GM12878 (cell line): Measurements from ENCODE around the gene HHAT. TPM values are rescaled to one million over a fixed set of nuclear protein-coding genes. Genes with fewer than 3 reads are reported as not detected.

Experiments used
- ATAC-seq: fragments of 200-7000 bp; cut with Tn5 transposase; 3 replicates; pipeline ENCODE4 v1.9.1; 2020; ENCODE audit warnings: mild to moderate bottlenecking, moderate library complexity
- BruUV-seq: library from RNA; stranded (reverse); fragments of 400-500 nt; replicated peaks from 2 replicates; lab custom pipeline; 2021; lab: Mats Ljungman, UMichigan
- CTCF ChIA-PET: fragments of 300-600 bp; sonication (Branson Sonifier 250); formaldehyde crosslinking; extraction: SDS; loops from one replicate; lab custom pipeline; 2021; ENCODE audit warnings: inconsistent platforms; lab: Yijun Ruan, JAX
- POLR2A ChIA-PET: fragments of 350-600 bp; formaldehyde crosslinking; extraction: SDS; loops from one replicate; lab custom pipeline; 2021; ENCODE audit warnings: inconsistent platforms; lab: Charles Lee
- RAD21 ChIA-PET: fragments of 300-600 bp; sonication (Branson Sonifier 250); formaldehyde crosslinking; loops from one replicate; lab custom pipeline; 2023; ENCODE audit warnings: antibody characterized with exemption; ENCODE audit not compliant: unreplicated experiment; lab: Charles Lee
- SMC1A ChIA-PET: fragments of 300-600 bp; sonication (Branson Sonifier 250); formaldehyde crosslinking; loops from one replicate; lab custom pipeline; 2023; ENCODE audit not compliant: unreplicated experiment, uncharacterized antibody; lab: Charles Lee
- DNase-seq: peaks from one replicate; pipeline ENCODE4 v3.0.0-alpha.2; 2011; ENCODE audit warnings: low read depth, low spot score
- FAIRE-seq: peaks from 3 replicates; lab custom pipeline; 2011; peaks lifted over from hg19 to GRCh38; lab: Jason Lieb, UNC
- H2AFZ ChIP-seq: 2 replicates; pipeline ENCODE4 v1.6.0; 2011; ENCODE audit warnings: low read depth, low read length, control low read depth; ENCODE audit not compliant: control insufficient read depth
- H3K27ac ChIP-seq: 2 replicates; pipeline ENCODE4 v1.5.1; 2011; ENCODE audit warnings: control low read depth; ENCODE audit not compliant: control insufficient read depth, insufficient read depth
- H3K27me3 ChIP-seq, 2 experiments: replicated peaks in 1 of 2; 2 replicates each; pipeline versions ENCODE4 v1.6.0 to v1.6.1; 2011; ENCODE audit warnings: low read length in 1 of 2; ENCODE audit not compliant: control insufficient read depth in 2 of 2, insufficient read depth in 2 of 2
- H3K36me3 ChIP-seq, 2 experiments: 2 replicates each; pipeline ENCODE4 v1.5.1; 2011; ENCODE audit warnings: low read length in 1 of 2; ENCODE audit not compliant: control insufficient read depth in 2 of 2, insufficient read depth in 2 of 2
- H3K4me1 ChIP-seq: 2 replicates; pipeline ENCODE4 v1.6.1; 2011; ENCODE audit warnings: mild to moderate bottlenecking, low read length, moderate library complexity, mixed read lengths; ENCODE audit not compliant: control insufficient read depth, insufficient read depth
- H3K4me2 ChIP-seq: 2 replicates; pipeline ENCODE4 v1.6.0; 2011; ENCODE audit warnings: control low read depth; ENCODE audit not compliant: control insufficient read depth, insufficient read depth
- H3K4me3 ChIP-seq: fragments of 200-600 bp; sonication (generic); 2 replicates; pipeline ENCODE4 v1.5.1; 2016
- H3K79me2 ChIP-seq: 2 replicates; pipeline ENCODE4 v1.6.0; 2011; ENCODE audit warnings: low read length; ENCODE audit not compliant: control insufficient read depth, insufficient read depth
- H3K9ac ChIP-seq: 2 replicates; pipeline ENCODE4 v1.8.0; 2011; ENCODE audit warnings: low read length, control low read depth, mixed read lengths; ENCODE audit not compliant: control insufficient read depth, insufficient read depth
- H3K9me3 ChIP-seq: replicated peaks from 3 replicates; pipeline ENCODE4 v1.5.1; 2011; ENCODE audit warnings: mild to moderate bottlenecking, low read length; ENCODE audit not compliant: control insufficient read depth, insufficient read depth
- H4K20me1 ChIP-seq: 2 replicates; pipeline ENCODE4 v1.6.0; 2011; ENCODE audit not compliant: control insufficient read depth, insufficient read depth
- BCL3 ChIP-seq: IDR thresholded peaks from 2 replicates; pipeline ENCODE4 v1.6.1; 2011; ENCODE audit warnings: borderline replicate concordance, low read depth, mild to moderate bottlenecking, moderate library complexity, low read length; ENCODE audit not compliant: insufficient read depth, poor library complexity, severe bottlenecking
- CBX5 ChIP-seq: sonication (generic); IDR thresholded peaks from 2 replicates; pipeline ENCODE4 v1.6.1; 2016; ENCODE audit warnings: low read depth, moderate library complexity, mild to moderate bottlenecking, inconsistent platforms
- EP300 ChIP-seq, 2 experiments: fragments of 150-350 bp in 1 of 2; IDR thresholded peaks; 2 replicates each; pipeline ENCODE4 v1.6.1; 2011 to 2012; ENCODE audit warnings: low read depth in 2 of 2, low read length in 2 of 2, borderline replicate concordance in 1 of 2, improper control_type of control experiment in 1 of 2, inconsistent platforms in 1 of 2; ENCODE audit not compliant: control insufficient read depth in 1 of 2
- HDAC2 ChIP-seq: fragments of 200-600 bp; sonication (generic); IDR thresholded peaks from 2 replicates; pipeline ENCODE4 v1.6.1; 2017
- IRF3 ChIP-seq: fragments of 450-650 bp; IDR thresholded peaks from 2 replicates; pipeline ENCODE4 v1.6.1; 2014; ENCODE audit warnings: mild to moderate bottlenecking
- IRF5 ChIP-seq: fragments of 450-650 bp; IDR thresholded peaks from 2 replicates; pipeline ENCODE4 v1.6.1; 2017; ENCODE audit warnings: borderline replicate concordance
- KAT2A ChIP-seq: conservative IDR thresholded peaks from 2 replicates; pipeline ENCODE4 v1.6.1; 2011; ENCODE audit warnings: low read depth, low read length; ENCODE audit not compliant: control insufficient read depth
- LARP7 ChIP-seq: fragments of 450-650 bp; IDR thresholded peaks from 2 replicates; pipeline ENCODE4 v1.6.1; 2017; ENCODE audit warnings: mild to moderate bottlenecking
- NFXL1 ChIP-seq: fragments of 450-650 bp; IDR thresholded peaks from 2 replicates; pipeline ENCODE4 v1.6.1; 2017; ENCODE audit warnings: antibody characterized with exemption, mild to moderate bottlenecking, borderline replicate concordance
- PRDM15 ChIP-seq: fragments of 450-650 bp; formaldehyde crosslinking; IDR thresholded peaks from 2 replicates; pipeline ENCODE4 v1.4.0; 2020; ENCODE audit warnings: mild to moderate bottlenecking, moderate library complexity
- SMAD1 ChIP-seq: fragments of 450-650 bp; IDR thresholded peaks from 2 replicates; pipeline ENCODE4 v1.6.1; 2018; ENCODE audit warnings: mild to moderate bottlenecking, low read depth; ENCODE audit not compliant: partially characterized antibody
- STAT3 ChIP-seq: IDR thresholded peaks from 2 replicates; pipeline ENCODE4 v1.6.1; 2011; ENCODE audit warnings: low read depth, low read length, improper control_type of control experiment
- SUZ12 ChIP-seq: fragments of 200-600 bp; sonication (generic); IDR thresholded peaks from one replicate; pipeline ENCODE4 v1.6.1; 2018; ENCODE audit warnings: antibody characterized with exemption, mild to moderate bottlenecking; ENCODE audit not compliant: unreplicated experiment
- TCF7 ChIP-seq: IDR thresholded peaks from 2 replicates; pipeline ENCODE4 v1.6.1; 2014; ENCODE audit warnings: antibody characterized with exemption, borderline replicate concordance
- WGBS: methylation state at CpG from one replicate; pipeline ENCODE4 v1.1.6; 2016; ENCODE audit warnings: low lambda C conversion rate; ENCODE audit not compliant: insufficient replicate concordance, insufficient coverage; ENCODE audit errors: missing lambda C conversion rate; 5-methylcytosine and 5-hydroxymethylcytosine counted together
- in situ Hi-C: fragments of 300-500 bp; cut with MboI; formaldehyde crosslinking; loops from 9 replicates; pipeline ENCODE4 v1.14.3; 2018; ENCODE audit warnings: mixed read lengths
- intact Hi-C: fragments of 100-400 bp; cut with micrococcal nuclease; formaldehyde crosslinking; loops from one replicate; pipeline ENCODE4 v1.14.2; 2022; ENCODE audit not compliant: unreplicated experiment
- polyA plus RNA-seq, 11 experiments: library from polyadenylated mRNA; depleted of rRNA in 4 of 11; unstranded in 6 of 11; stranded (reverse) in 5 of 11; fragments of >200 nt; fragmentation: Nextera tagmentation in 4 of 11; fragmentation: Illumina TruSeq in 1 of 11; extraction: Ambion mirVana in 4 of 11; extraction: Trizol in 1 of 11; gene quantifications; 1 replicate in 1 of 11; 2 replicates in 10 of 11; pipeline versions ENCODE4 v1.2.1 to v1.2.3, GENCODE V29; 2011 to 2016; ENCODE audit warnings: inconsistent platforms in 2 of 11, missing spikeins in 2 of 11, low read depth in 1 of 11
- total RNA-seq, 4 experiments: library from RNA; depleted of rRNA in 3 of 4; stranded (reverse); fragments of >200 nt in 3 of 4; fragmentation: Illumina TruSeq in 1 of 4; extraction: Trizol in 1 of 4; gene quantifications; 2 replicates each; pipeline versions ENCODE4 v1.2.1 to v1.2.3, GENCODE V29; 2013 to 2021

The HHAT gene
- total and polyA plus RNA-seq, 10 of the 15 experiments (the other 5 are each of a cell fraction or from before 2014, with no cell fraction given) = 1.2 to 37.6 (median 2.6) TPM

GRCh38 chr1:210650403-210650802 is 321.7 kb downstream of the HHAT start (continued):
- TF ChIP-seq PRDM15 (CRISPR knock-in tag) = no peak
- TF ChIP-seq NFXL1 = no peak
- TF ChIP-seq EP300 (IDR thresholded peaks at IDR 0.05; ENCODE audit: borderline replicate concordance in 1 of 2, control insufficient read depth in 1 of 2, low read depth in 2 of 2, low read length in 2 of 2) = no peak

GRCh38 chr1:210652329-210652954 is 323.7 kb downstream of the HHAT start:
- in situ Hi-C loops = no loop called here
- ChIA-PET POLR2A (no interaction called here), RAD21 (interaction anchor here (1.5 kb wide), 1 partner anchor 32 kb away, joined by 3 read pairs; no protein-coding TSS in a partner anchor), SMC1A (no interaction called here), CTCF (no interaction called here)
- no peak for FAIRE-seq
- no peak for ATAC-seq
- no peak overlapping the region for H2AFZ ChIP-seq
- no peaks in the 10 kb centered on the region; a peak in 1 of 4 replicates for H3K36me3 ChIP-seq
- no peak for DNase-seq
- no peaks in the 10 kb centered on the region for H3K4me1 ChIP-seq
- H3K27ac ChIP-seq = no peak overlapping the region
- H3K4me3 ChIP-seq = no peak overlapping the region
- no peak for TF ChIP-seq IRF3
- no peak for TF ChIP-seq STAT3
- no peak for TF ChIP-seq KAT2A
- no peak for TF ChIP-seq LARP7
- TF ChIP-seq TCF7 = no peak
- no peak for TF ChIP-seq SUZ12
- no peak for TF ChIP-seq IRF5
- no peak for TF ChIP-seq BCL3
- no peak for TF ChIP-seq CBX5
- TF ChIP-seq HDAC2 = no peak
- TF ChIP-seq SMAD1 = no peak
- intact Hi-C loops = no loop called here
- BruUV-seq = no TSS peak
- no peaks in the 10 kb centered on the region for H4K20me1 ChIP-seq
- WGBS = 54% methylated on average over 7 of the region's 7 CpGs
- H3K4me2 ChIP-seq = no peak overlapping the region
- H3K9ac ChIP-seq = no peak overlapping the region
- H3K27me3 ChIP-seq = no peaks in the 10 kb centered on the region
- no peaks in the 10 kb centered on the region for H3K79me2 ChIP-seq
- H3K9me3 ChIP-seq = no peaks in the 10 kb centered on the region; the same call in 2 of the 3 replicates
